NOMO-1 treated with DMSO at 0.1 percent for 48 hours (cell line): ENCODE data around the gene IL25.
A peak's percentile ranks its signal among the peaks of the same experiment; 100 is the strongest.

Experiments used
- DNase-seq: peaks from one replicate; lab custom pipeline; 2025; ENCODE audit not compliant: unreplicated experiment; lab: John Stamatoyannopoulos, UW

The IL25 gene

GRCh38 chr14:23352506-23353432 is 19.8 kb upstream of the IL25 start, which contains the start of gene SLC22A17:
Gene SLC22A17 (minus strand): TSS chr14:23352887.
- DNase-seq = peak; percentile 13

- DNase-seq = no peak
These were observed 19.2 kb upstream of the IL25 start for GRCh38 chr14:23353433-23353780.

GRCh38 chr14:23354990-23355389 is 17.6 kb upstream of the IL25 start:
- no peak for DNase-seq

GRCh38 chr14:23355871-23356435 is 16.7 kb upstream of the IL25 start:
- DNase-seq = no peak

- DNase-seq = no peak
These were observed 15.9 kb upstream of the IL25 start for GRCh38 chr14:23356662-23357061.

- no peak for DNase-seq
These were observed 15.3 kb upstream of the IL25 start for GRCh38 chr14:23357261-23357660.

GRCh38 chr14:23358042-23358441 is 14.6 kb upstream of the IL25 start:
- DNase-seq = no peak

- no peak for DNase-seq
These were observed 13.9 kb upstream of the IL25 start for GRCh38 chr14:23358553-23359166.

GRCh38 chr14:23359167-23359626 is 13.4 kb upstream of the IL25 start:
- DNase-seq = no peak

GRCh38 chr14:23359722-23360447 is 12.7 kb upstream of the IL25 start:
- no peak for DNase-seq

GRCh38 chr14:23360496-23360895 is 12.1 kb upstream of the IL25 start:
- no peak for DNase-seq

GRCh38 chr14:23361320-23361719 is 11.3 kb upstream of the IL25 start:
- DNase-seq = no peak

- no peak for DNase-seq
These were observed 10.8 kb upstream of the IL25 start for GRCh38 chr14:23361763-23362162.

- no peak for DNase-seq
These were observed 10.4 kb upstream of the IL25 start for GRCh38 chr14:23362200-23362599.

GRCh38 chr14:23364164-23365035 is 8.2 kb upstream of the IL25 start:
- no peak for DNase-seq

- DNase-seq = no peak
These were observed 7.4 kb upstream of the IL25 start, which contains the start of gene EFS for GRCh38 chr14:23365036-23365731. Gene EFS (minus strand): TSS chr14:23365172. CDS start chr14:23365025, 147 bp downstream.

GRCh38 chr14:23365732-23366425 is 6.7 kb upstream of the IL25 start:
- no peak for DNase-seq

GRCh38 chr14:23366426-23366921 is 6.1 kb upstream of the IL25 start:
- DNase-seq = no peak

GRCh38 chr14:23370221-23370620 is 2.4 kb upstream of the IL25 start:
- DNase-seq = no peak
